GM23338 (cell line): ENCODE data around the gene SCO1. TPM values are rescaled to one million over a fixed set of nuclear protein-coding genes. Genes with fewer than 3 reads are reported as not detected.

Source experiments
- ATAC-seq: fragments of 200-7000 bp; cut with Tn5 transposase; 3 replicates; pipeline ENCODE4 v1.9.1; 2020
- DNase-seq: peaks from one replicate; pipeline ENCODE4 v3.0.0-alpha.2; 2015; ENCODE audit warnings: low spot score
- H2AFZ ChIP-seq: fragments of 200-600 bp; sonication (generic); 2 replicates; pipeline ENCODE4 v1.8.0; 2016; ENCODE audit warnings: antibody characterized with exemption, mild to moderate bottlenecking, moderate library complexity
- H3F3A ChIP-seq: fragments of 200-600 bp; sonication (generic); replicated peaks from 2 replicates; pipeline ENCODE4 v1.8.0; 2017; ENCODE audit warnings: antibody characterized with exemption, mixed run types, low read depth
- H3K27ac ChIP-seq: fragments of 200-600 bp; sonication (generic); 2 replicates; pipeline ENCODE4 v1.6.1; 2016; ENCODE audit warnings: low read depth
- H3K27me3 ChIP-seq: fragments of 200-600 bp; sonication (generic); 2 replicates; pipeline ENCODE4 v1.8.0; 2016; ENCODE audit warnings: mild to moderate bottlenecking, mixed run types, moderate library complexity; ENCODE audit not compliant: insufficient read depth
- H3K36me3 ChIP-seq: fragments of 200-600 bp; sonication (generic); 2 replicates; pipeline ENCODE4 v1.8.0; 2016; ENCODE audit warnings: mild to moderate bottlenecking; ENCODE audit not compliant: insufficient read depth
- H3K4me1 ChIP-seq: fragments of 200-600 bp; sonication (generic); 2 replicates; pipeline ENCODE4 v1.8.0; 2016; ENCODE audit warnings: mild to moderate bottlenecking, moderate library complexity; ENCODE audit not compliant: insufficient read depth
- H3K4me2 ChIP-seq: fragments of 200-600 bp; sonication (generic); 2 replicates; pipeline ENCODE4 v1.7.1; 2017; ENCODE audit warnings: mixed run types
- H3K4me3 ChIP-seq: fragments of 200-600 bp; sonication (generic); 2 replicates; pipeline ENCODE4 v1.6.1; 2016; ENCODE audit warnings: mixed run types
- H3K79me2 ChIP-seq: fragments of 200-600 bp; sonication (generic); replicated peaks from 2 replicates; pipeline ENCODE4 v1.8.0; 2017; ENCODE audit warnings: mild to moderate bottlenecking; ENCODE audit not compliant: insufficient read depth
- H3K9me2 ChIP-seq: fragments of 200-600 bp; sonication (generic); 2 replicates; pipeline ENCODE4 v1.8.0; 2017; ENCODE audit not compliant: insufficient read depth
- H4K20me1 ChIP-seq: fragments of 200-600 bp; sonication (generic); replicated peaks from 2 replicates; pipeline ENCODE4 v1.8.0; 2017; ENCODE audit warnings: mild to moderate bottlenecking; ENCODE audit not compliant: insufficient read depth
- H3K27ac Mint-ChIP-seq: 2 replicates; pipeline ENCODE4 v1.8.0; 2020; ENCODE audit warnings: inconsistent platforms, mild to moderate bottlenecking, moderate library complexity, mixed read lengths
- H3K27me3 Mint-ChIP-seq: 3 replicates; pipeline ENCODE4 v1.8.0; 2022; ENCODE audit warnings: low read depth, mild to moderate bottlenecking, moderate library complexity, mixed read lengths, inconsistent platforms; ENCODE audit not compliant: insufficient read depth, poor library complexity
- H3K36me3 Mint-ChIP-seq: 3 replicates; pipeline ENCODE4 v1.8.0; 2021; ENCODE audit warnings: low read depth, mild to moderate bottlenecking, inconsistent platforms, moderate library complexity, mixed read lengths
- H3K4me1 Mint-ChIP-seq: 3 replicates; pipeline ENCODE4 v1.8.0; 2020; ENCODE audit warnings: mild to moderate bottlenecking, inconsistent platforms, mixed read lengths
- H3K4me3 Mint-ChIP-seq: 3 replicates; pipeline ENCODE4 v1.8.0; 2021; ENCODE audit warnings: moderate library complexity, mild to moderate bottlenecking, inconsistent platforms, mixed read lengths
- H3K9me3 Mint-ChIP-seq: 3 replicates; pipeline ENCODE4 v1.8.0; 2020; ENCODE audit warnings: moderate library complexity, mild to moderate bottlenecking, inconsistent platforms, mixed read lengths
- CREB1 ChIP-seq: fragments of 250-450 bp; sonication (Bioruptor Pico); IDR thresholded peaks from 2 replicates; pipeline ENCODE4 v1.5.0; 2020; ENCODE audit warnings: low read depth, mild to moderate bottlenecking, moderate library complexity
- EZH2 ChIP-seq: fragments of 200-600 bp; sonication (generic); IDR thresholded peaks from one replicate; pipeline ENCODE4 v1.8.0; 2017; ENCODE audit warnings: antibody characterized with exemption, mild to moderate bottlenecking, low read depth; ENCODE audit not compliant: unreplicated experiment
- EZH2phosphoT487 ChIP-seq: fragments of 200-600 bp; sonication (generic); IDR thresholded peaks from one replicate; pipeline ENCODE4 v1.8.1; 2018; ENCODE audit warnings: antibody characterized with exemption; ENCODE audit not compliant: unreplicated experiment
- JUNB ChIP-seq: IDR thresholded peaks from one replicate; pipeline ENCODE4 v1.6.1; 2016; ENCODE audit warnings: antibody characterized with exemption; ENCODE audit not compliant: unreplicated experiment
- NANOG ChIP-seq: IDR thresholded peaks from 2 replicates; pipeline ENCODE4 v1.6.1; 2016; ENCODE audit warnings: antibody characterized with exemption, borderline replicate concordance
- POLR2AphosphoS5 ChIP-seq: IDR thresholded peaks from 2 replicates; pipeline ENCODE4 v1.6.1; 2016; ENCODE audit warnings: antibody characterized with exemption, low read depth
- STAT1 ChIP-seq: IDR thresholded peaks from one replicate; pipeline ENCODE4 v1.6.1; 2016; ENCODE audit warnings: antibody characterized with exemption; ENCODE audit not compliant: unreplicated experiment
- ZNF114 ChIP-seq: fragments of 250-450 bp; sonication (Bioruptor Pico); IDR thresholded peaks from 2 replicates; pipeline ENCODE4 v1.5.0; 2020; ENCODE audit warnings: mild to moderate bottlenecking, moderate library complexity
- ZNF331 ChIP-seq: fragments of 250-450 bp; sonication (Bioruptor Pico); IDR thresholded peaks from 2 replicates; pipeline ENCODE4 v1.5.0; 2020; ENCODE audit warnings: low read depth, mild to moderate bottlenecking, moderate library complexity
- polyA plus RNA-seq: library from polyadenylated mRNA; unstranded; fragments of >200 nt; fragmentation: Nextera tagmentation; extraction: Ambion mirVana; gene quantifications from 2 replicates; pipeline ENCODE4 v1.2.1, GENCODE V29; 2016
- total RNA-seq: library from RNA; depleted of rRNA; stranded (reverse); fragments of >200 nt; shearing (Covaris generic); gene quantifications from 2 replicates; pipeline ENCODE4 v1.2.3, GENCODE V29; 2014
- TF ChIP-seq, protein P1 (sequence below): IDR thresholded peaks from one replicate; pipeline ENCODE4 v1.6.1; 2018; ENCODE audit warnings: antibody characterized with exemption; ENCODE audit not compliant: unreplicated experiment
- TF ChIP-seq, protein P2 (sequence below): IDR thresholded peaks from 2 replicates; pipeline ENCODE4 v1.6.1; 2016; ENCODE audit warnings: antibody characterized with exemption
- TF ChIP-seq, protein P3 (sequence below), 2 experiments: fragments of 200-600 bp in 1 of 2; sonication (generic) in 1 of 2; conservative IDR thresholded peaks; 2 replicates each; pipeline versions ENCODE4 v1.5.1 to v1.6.1; 2016 to 2017; ENCODE audit warnings: antibody characterized with exemption in 2 of 2, low read depth in 2 of 2, mild to moderate bottlenecking in 2 of 2, moderate library complexity in 1 of 2
- TF ChIP-seq, protein P4 (sequence below): fragments of 250-450 bp; sonication (Bioruptor Pico); IDR thresholded peaks from 2 replicates; pipeline ENCODE4 v1.5.0; 2020; ENCODE audit warnings: mild to moderate bottlenecking, moderate library complexity

SCO1 gene
- total and polyA plus RNA-seq, 2 experiments from 2014 or later: 43.9 to 72.5 TPM

DNA sequence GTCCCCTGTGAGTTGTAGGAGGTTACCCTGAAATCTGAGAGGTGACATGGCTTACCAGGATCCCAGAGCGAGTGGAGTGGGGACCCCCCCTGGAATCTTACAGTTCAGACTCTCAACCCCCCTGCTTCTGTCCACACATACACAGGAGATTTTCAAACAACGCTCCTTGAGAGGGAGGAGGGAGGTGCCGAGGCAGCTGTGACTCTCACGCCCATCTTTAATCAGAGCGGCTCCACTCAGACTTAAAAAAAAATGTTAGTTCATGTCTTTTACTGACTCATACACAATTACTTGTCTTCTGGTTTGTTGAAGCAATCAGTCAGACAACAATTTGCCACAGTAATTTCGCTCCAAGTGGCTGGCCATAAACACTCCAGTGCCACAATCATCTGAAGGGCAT, 47.9 kb upstream of the SCO1 start:
- Histone ChIP-seq H3K27ac (no peak overlapping the region), H3K4me2 (no peak overlapping the region), H3K9me2 (peaks cover 2% of the 10 kb centered on the region; the same call in 1 of the 2 replicates), H2AFZ (no peak overlapping the region), H3F3A (no peaks in the 10 kb centered on the region), H3K4me3 (no peak overlapping the region), H3K4me1 (peaks cover 12% of the 10 kb centered on the region), H3K27me3 (no peaks in the 10 kb centered on the region), H3K36me3 (no peaks in the 10 kb centered on the region), H3K79me2 (no peaks in the 10 kb centered on the region), H4K20me1 (no peaks in the 10 kb centered on the region)
- TF ChIP-seq EZH2 (no peak), JUNB (no peak), STAT1 (no peak), POLR2AphosphoS5 (no peak), ZNF331 (CRISPR knock-in tag) (no peak), NANOG (no peak), ZNF114 (no peak), CREB1 (CRISPR knock-in tag) (no peak), EZH2phosphoT487 (no peak)
- TF ChIP-seq, protein P1, sequence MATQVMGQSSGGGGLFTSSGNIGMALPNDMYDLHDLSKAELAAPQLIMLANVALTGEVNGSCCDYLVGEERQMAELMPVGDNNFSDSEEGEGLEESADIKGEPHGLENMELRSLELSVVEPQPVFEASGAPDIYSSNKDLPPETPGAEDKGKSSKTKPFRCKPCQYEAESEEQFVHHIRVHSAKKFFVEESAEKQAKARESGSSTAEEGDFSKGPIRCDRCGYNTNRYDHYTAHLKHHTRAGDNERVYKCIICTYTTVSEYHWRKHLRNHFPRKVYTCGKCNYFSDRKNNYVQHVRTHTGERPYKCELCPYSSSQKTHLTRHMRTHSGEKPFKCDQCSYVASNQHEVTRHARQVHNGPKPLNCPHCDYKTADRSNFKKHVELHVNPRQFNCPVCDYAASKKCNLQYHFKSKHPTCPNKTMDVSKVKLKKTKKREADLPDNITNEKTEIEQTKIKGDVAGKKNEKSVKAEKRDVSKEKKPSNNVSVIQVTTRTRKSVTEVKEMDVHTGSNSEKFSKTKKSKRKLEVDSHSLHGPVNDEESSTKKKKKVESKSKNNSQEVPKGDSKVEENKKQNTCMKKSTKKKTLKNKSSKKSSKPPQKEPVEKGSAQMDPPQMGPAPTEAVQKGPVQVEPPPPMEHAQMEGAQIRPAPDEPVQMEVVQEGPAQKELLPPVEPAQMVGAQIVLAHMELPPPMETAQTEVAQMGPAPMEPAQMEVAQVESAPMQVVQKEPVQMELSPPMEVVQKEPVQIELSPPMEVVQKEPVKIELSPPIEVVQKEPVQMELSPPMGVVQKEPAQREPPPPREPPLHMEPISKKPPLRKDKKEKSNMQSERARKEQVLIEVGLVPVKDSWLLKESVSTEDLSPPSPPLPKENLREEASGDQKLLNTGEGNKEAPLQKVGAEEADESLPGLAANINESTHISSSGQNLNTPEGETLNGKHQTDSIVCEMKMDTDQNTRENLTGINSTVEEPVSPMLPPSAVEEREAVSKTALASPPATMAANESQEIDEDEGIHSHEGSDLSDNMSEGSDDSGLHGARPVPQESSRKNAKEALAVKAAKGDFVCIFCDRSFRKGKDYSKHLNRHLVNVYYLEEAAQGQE: no peak
- TF ChIP-seq, protein P2, sequence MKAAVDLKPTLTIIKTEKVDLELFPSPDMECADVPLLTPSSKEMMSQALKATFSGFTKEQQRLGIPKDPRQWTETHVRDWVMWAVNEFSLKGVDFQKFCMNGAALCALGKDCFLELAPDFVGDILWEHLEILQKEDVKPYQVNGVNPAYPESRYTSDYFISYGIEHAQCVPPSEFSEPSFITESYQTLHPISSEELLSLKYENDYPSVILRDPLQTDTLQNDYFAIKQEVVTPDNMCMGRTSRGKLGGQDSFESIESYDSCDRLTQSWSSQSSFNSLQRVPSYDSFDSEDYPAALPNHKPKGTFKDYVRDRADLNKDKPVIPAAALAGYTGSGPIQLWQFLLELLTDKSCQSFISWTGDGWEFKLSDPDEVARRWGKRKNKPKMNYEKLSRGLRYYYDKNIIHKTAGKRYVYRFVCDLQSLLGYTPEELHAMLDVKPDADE: no peak
- TF ChIP-seq, protein P3, sequence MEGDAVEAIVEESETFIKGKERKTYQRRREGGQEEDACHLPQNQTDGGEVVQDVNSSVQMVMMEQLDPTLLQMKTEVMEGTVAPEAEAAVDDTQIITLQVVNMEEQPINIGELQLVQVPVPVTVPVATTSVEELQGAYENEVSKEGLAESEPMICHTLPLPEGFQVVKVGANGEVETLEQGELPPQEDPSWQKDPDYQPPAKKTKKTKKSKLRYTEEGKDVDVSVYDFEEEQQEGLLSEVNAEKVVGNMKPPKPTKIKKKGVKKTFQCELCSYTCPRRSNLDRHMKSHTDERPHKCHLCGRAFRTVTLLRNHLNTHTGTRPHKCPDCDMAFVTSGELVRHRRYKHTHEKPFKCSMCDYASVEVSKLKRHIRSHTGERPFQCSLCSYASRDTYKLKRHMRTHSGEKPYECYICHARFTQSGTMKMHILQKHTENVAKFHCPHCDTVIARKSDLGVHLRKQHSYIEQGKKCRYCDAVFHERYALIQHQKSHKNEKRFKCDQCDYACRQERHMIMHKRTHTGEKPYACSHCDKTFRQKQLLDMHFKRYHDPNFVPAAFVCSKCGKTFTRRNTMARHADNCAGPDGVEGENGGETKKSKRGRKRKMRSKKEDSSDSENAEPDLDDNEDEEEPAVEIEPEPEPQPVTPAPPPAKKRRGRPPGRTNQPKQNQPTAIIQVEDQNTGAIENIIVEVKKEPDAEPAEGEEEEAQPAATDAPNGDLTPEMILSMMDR (conservative IDR thresholded peaks at IDR 0.05; ENCODE audit: low read depth in 2 of 2): no peak
- TF ChIP-seq, protein P4, sequence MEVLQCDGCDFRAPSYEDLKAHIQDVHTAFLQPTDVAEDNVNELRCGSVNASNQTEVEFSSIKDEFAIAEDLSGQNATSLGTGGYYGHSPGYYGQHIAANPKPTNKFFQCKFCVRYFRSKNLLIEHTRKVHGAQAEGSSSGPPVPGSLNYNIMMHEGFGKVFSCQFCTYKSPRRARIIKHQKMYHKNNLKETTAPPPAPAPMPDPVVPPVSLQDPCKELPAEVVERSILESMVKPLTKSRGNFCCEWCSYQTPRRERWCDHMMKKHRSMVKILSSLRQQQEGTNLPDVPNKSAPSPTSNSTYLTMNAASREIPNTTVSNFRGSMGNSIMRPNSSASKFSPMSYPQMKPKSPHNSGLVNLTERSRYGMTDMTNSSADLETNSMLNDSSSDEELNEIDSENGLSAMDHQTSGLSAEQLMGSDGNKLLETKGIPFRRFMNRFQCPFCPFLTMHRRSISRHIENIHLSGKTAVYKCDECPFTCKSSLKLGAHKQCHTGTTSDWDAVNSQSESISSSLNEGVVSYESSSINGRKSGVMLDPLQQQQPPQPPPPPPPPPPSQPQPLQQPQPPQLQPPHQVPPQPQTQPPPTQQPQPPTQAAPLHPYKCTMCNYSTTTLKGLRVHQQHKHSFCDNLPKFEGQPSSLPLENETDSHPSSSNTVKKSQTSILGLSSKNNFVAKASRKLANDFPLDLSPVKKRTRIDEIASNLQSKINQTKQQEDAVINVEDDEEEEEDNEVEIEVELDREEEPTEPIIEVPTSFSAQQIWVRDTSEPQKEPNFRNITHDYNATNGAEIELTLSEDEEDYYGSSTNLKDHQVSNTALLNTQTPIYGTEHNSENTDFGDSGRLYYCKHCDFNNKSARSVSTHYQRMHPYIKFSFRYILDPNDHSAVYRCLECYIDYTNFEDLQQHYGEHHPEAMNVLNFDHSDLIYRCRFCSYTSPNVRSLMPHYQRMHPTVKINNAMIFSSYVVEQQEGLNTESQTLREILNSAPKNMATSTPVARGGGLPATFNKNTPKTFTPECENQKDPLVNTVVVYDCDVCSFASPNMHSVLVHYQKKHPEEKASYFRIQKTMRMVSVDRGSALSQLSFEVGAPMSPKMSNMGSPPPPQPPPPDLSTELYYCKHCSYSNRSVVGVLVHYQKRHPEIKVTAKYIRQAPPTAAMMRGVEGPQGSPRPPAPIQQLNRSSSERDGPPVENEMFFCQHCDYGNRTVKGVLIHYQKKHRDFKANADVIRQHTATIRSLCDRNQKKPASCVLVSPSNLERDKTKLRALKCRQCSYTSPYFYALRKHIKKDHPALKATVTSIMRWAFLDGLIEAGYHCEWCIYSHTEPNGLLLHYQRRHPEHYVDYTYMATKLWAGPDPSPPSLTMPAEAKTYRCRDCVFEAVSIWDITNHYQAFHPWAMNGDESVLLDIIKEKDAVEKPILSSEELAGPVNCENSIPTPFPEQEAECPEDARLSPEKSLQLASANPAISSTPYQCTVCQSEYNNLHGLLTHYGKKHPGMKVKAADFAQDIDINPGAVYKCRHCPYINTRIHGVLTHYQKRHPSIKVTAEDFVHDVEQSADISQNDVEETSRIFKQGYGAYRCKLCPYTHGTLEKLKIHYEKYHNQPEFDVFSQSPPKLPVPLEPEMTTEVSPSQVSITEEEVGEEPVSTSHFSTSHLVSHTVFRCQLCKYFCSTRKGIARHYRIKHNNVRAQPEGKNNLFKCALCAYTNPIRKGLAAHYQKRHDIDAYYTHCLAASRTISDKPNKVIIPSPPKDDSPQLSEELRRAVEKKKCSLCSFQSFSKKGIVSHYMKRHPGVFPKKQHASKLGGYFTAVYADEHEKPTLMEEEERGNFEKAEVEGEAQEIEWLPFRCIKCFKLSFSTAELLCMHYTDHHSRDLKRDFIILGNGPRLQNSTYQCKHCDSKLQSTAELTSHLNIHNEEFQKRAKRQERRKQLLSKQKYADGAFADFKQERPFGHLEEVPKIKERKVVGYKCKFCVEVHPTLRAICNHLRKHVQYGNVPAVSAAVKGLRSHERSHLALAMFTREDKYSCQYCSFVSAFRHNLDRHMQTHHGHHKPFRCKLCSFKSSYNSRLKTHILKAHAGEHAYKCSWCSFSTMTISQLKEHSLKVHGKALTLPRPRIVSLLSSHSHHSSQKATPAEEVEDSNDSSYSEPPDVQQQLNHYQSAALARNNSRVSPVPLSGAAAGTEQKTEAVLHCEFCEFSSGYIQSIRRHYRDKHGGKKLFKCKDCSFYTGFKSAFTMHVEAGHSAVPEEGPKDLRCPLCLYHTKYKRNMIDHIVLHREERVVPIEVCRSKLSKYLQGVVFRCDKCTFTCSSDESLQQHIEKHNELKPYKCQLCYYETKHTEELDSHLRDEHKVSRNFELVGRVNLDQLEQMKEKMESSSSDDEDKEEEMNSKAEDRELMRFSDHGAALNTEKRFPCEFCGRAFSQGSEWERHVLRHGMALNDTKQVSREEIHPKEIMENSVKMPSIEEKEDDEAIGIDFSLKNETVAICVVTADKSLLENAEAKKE (CRISPR knock-in tag): no peak
- no peak overlapping the region for H3K4me3 Mint-ChIP-seq
- H3K4me1 Mint-ChIP-seq: peaks cover 11% of the 10 kb centered on the region
- H3K36me3 Mint-ChIP-seq: no peaks in the 10 kb centered on the region
- ATAC-seq (no peak), DNase-seq (no peak)
- 0 out of 3 replicates have a peak, but pooled peaks cover 2% of the 10 kb centered on the region for H3K9me3 Mint-ChIP-seq
- H3K27ac Mint-ChIP-seq: no peak overlapping the region
- peaks cover 5% of the 10 kb centered on the region for H3K27me3 Mint-ChIP-seq
